ENCODE data around the gene CCDC12. TPM values are rescaled to one million over a fixed set of nuclear protein-coding genes. Genes with fewer than 3 reads are reported as not detected.

CCDC12 gene
- total RNA-seq, 4 donors from 2014 or later, result 14.3 to 52.2 (median 42.0) TPM

DNA sequence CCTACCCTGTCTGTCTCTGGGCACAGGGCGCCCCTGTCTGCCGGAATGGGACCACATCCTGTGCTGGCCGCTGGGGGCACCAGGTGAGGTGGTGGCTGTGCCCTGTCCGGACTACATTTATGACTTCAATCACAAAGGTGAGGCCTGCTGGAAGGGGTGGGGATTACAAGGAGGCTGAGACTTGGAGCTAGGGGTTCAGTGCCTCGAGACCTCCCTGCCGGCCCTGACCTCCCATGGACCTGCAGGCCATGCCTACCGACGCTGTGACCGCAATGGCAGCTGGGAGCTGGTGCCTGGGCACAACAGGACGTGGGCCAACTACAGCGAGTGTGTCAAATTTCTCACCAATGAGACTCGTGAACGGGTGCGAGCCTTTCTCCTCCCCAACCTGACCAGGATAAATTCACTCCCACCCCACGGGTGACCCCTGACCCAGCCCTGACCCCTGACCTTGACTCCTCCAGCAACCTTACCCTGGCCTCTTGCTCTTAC is 78.7 kb downstream of the CCDC12 start:
- Histone ChIP-seq H3K4me3 (no peak overlapping the region), H3K9me3 (no peaks in the 10 kb centered on the region), H3K4me1 (peaks cover 0 to 25% (median 16%) of the 10 kb centered on the region in 3 donors), H3K36me3 (no peaks in the 10 kb centered on the region), H3K27me3 (peaks cover 22% of the 10 kb centered on the region), H3K27ac (no peak overlapping the region)
- no peak for TF ChIP-seq EP300 (IDR thresholded peaks at IDR 0.05)
- TF ChIP-seq POLR2A (IDR thresholded peaks at IDR 0.05), result no peak
- ATAC-seq, result no peak
- 72% methylated on average over 5 of the region's 15 CpGs; no CpG with 5 or more reads in 1 of the 2 donors for WGBS, 2 donors (ENCODE audit: low coverage in 1 of 2)

DNA sequence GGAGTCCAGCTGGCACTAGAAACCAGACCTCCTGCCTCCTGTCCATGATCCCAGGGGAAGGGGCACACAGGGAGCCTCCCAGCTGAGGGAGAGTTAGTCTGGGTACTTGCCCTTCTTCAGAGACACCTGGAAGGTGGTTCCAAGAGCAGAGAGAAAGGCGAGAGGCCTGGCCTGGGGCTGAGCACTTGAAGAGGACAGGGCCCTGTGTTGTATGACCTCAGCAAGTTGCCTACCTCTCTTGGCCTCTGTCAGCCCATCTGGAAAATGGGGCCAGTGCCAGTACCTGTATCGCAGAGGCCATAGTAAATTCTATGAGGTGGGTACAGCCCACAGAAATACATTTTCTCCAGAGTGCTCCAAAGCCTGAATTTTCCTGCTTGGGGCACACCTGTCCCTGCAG is 79.5 kb downstream of the CCDC12 start:
- Histone ChIP-seq H3K4me3 (no peak overlapping the region), H3K9me3 (no peaks in the 10 kb centered on the region), H3K27ac (no peak overlapping the region), H3K36me3 (no peaks in the 10 kb centered on the region), H3K4me1 (peaks cover 0 to 34% (median 20%) of the 10 kb centered on the region in 3 donors), H3K27me3 (peaks cover 22% of the 10 kb centered on the region)
- no CpG with 5 or more reads among the region's 2 CpGs for WGBS, 2 donors (ENCODE audit: low coverage in 1 of 2)
- TF ChIP-seq POLR2AphosphoS5 (IDR thresholded peaks at IDR 0.05), result no peak
- TF ChIP-seq POLR2A (IDR thresholded peaks at IDR 0.05), result no peak
- TF ChIP-seq EP300 (IDR thresholded peaks at IDR 0.05), result no peak
- no peak for TF ChIP-seq CTCF (IDR thresholded peaks at IDR 0.05)
- no peak for ATAC-seq

DNA sequence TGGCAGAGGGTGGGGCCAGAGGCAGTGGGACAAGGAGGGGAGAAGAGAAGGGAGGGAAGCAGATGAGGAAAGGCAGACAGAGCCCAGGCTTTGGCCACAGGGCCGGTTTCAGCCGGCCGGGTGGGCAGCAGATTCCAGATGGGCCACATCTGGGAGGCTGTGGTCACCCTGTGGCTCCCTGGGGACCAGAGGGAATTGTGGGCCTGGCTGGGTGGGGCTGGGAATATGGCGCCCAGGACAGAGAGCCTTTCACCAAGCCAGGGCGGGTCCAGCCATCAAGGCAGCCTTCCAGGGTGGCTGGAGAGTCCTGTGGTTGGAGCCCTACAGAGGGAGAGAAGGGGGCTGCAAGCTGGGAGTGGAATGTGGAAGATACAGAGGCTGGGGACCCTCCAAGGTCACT is 80.2 kb downstream of the CCDC12 start:
- peaks cover 0 to 40% (median 20%) of the 10 kb centered on the region in 3 donors for H3K4me1 ChIP-seq
- 30 to 47% methylated on average over 2 to 3 of the region's 5 CpGs for WGBS, 2 donors (ENCODE audit: low coverage in 1 of 2)
- peaks cover 22% of the 10 kb centered on the region for H3K27me3 ChIP-seq
- TF ChIP-seq POLR2AphosphoS5 (IDR thresholded peaks at IDR 0.05) (no peak), CTCF (IDR thresholded peaks at IDR 0.05) (no peak), POLR2A (IDR thresholded peaks at IDR 0.05) (no peak), EP300 (IDR thresholded peaks at IDR 0.05) (no peak)
- no peak overlapping the region for H3K4me3 ChIP-seq
- H3K36me3 ChIP-seq, result no peaks in the 10 kb centered on the region
- no peaks in the 10 kb centered on the region for H3K9me3 ChIP-seq
- no peak overlapping the region for H3K27ac ChIP-seq
- ATAC-seq, result no peak

DNA sequence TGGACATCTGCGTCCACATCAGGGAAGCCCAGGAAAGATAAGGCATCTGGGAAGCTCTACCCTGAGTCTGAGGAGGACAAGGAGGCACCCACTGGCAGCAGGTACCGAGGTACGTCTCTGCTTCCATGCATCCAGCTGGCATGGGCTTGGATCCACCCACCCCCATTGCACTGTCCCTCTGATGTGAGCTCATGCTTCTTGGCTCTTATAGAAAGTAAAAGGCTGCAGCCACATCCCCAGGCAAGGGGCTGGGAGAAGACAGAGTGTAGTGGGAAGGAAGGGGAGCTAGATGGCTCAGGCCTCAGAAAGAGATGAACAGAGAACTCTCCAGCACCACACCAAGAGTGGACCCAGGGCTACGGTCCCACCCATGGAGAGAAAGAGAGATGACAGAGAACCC is 80.8 kb downstream of the CCDC12 start:
- H3K4me3 ChIP-seq, result no peak overlapping the region
- no peaks in the 10 kb centered on the region for H3K36me3 ChIP-seq
- 50 to 79% methylated on average over 1 to 2 of the region's 4 CpGs for WGBS, 2 donors (ENCODE audit: low coverage in 1 of 2)
- H3K27me3 ChIP-seq, result peaks cover 22% of the 10 kb centered on the region
- H3K9me3 ChIP-seq, result no peaks in the 10 kb centered on the region
- TF ChIP-seq POLR2A (IDR thresholded peaks at IDR 0.05) (no peak), POLR2AphosphoS5 (IDR thresholded peaks at IDR 0.05) (no peak), EP300 (IDR thresholded peaks at IDR 0.05) (no peak), CTCF (IDR thresholded peaks at IDR 0.05) (no peak)
- no peak for ATAC-seq
- H3K27ac ChIP-seq, result no peak overlapping the region
- peaks cover 0 to 40% (median 20%) of the 10 kb centered on the region in 3 donors for H3K4me1 ChIP-seq

- Histone ChIP-seq H3K27me3 (peaks cover 22% of the 10 kb centered on the region), H3K4me1 (peaks cover 0 to 41% (median 20%) of the 10 kb centered on the region in 3 donors), H3K36me3 (no peaks in the 10 kb centered on the region), H3K4me3 (no peak overlapping the region), H3K27ac (no peak overlapping the region), H3K9me3 (no peaks in the 10 kb centered on the region)
- peak; percentile 48 for ATAC-seq
- 13 to 31% methylated on average over 4 to 5 of the region's 5 CpGs for WGBS, 2 donors (ENCODE audit: low coverage in 1 of 2)
- TF ChIP-seq POLR2A (IDR thresholded peaks at IDR 0.05) (no peak), CTCF (IDR thresholded peaks at IDR 0.05) (peak in 3 of 4 experiments; percentile 89 to 94 (median 93)), EP300 (IDR thresholded peaks at IDR 0.05) (no peak)
Observed at GRCh38 chr3:46895204-46895660, 81.3 kb downstream of the CCDC12 start.

Measured in gastroesophageal sphincter (tissue), 4 donors.